ENCODE measurements around the gene RELN. TPM values are rescaled to one million over a fixed set of nuclear protein-coding genes. Genes with fewer than 3 reads are reported as not detected.

Gene RELN
- total and polyA plus RNA-seq, 9 of the 15 experiments (the other 6 are each of a cell fraction or from before 2014, with no cell fraction given): 12.9 to 43.2 (median 18.1) TPM

GRCh38 chr7:103919272-103919868, 70.1 kb downstream of the RELN start (continued):
- TF ChIP-seq MNT (conservative IDR thresholded peaks at IDR 0.05) (peak in 1 of 2 experiments; percentile 58; a peak in 3 of 4 replicates), SNAPC5 (CRISPR knock-in tag; IDR thresholded peaks at IDR 0.05) (no peak), ZSCAN29 (IDR thresholded peaks at IDR 0.05) (0 out of 2 replicates have a peak, but pooled peaks have one; percentile 11), CHAMP1 (IDR thresholded peaks at IDR 0.05) (peak; percentile 89), ZNF445 (CRISPR knock-in tag; IDR thresholded peaks at IDR 0.05; ENCODE audit: low read depth) (0 out of 2 replicates have a peak, but pooled peaks have one; percentile 62), L3MBTL2 (IDR thresholded peaks at IDR 0.05) (peak; percentile 72), USF1 (CRISPR knock-in tag; IDR thresholded peaks at IDR 0.05) (no peak), HMGXB4 (CRISPR knock-in tag; IDR thresholded peaks at IDR 0.05) (no peak), HNRNPH1 (optimal IDR thresholded peaks at IDR 0.05; ENCODE audit: low read depth, low read length) (no peak), ZNF395 (CRISPR knock-in tag; IDR thresholded peaks at IDR 0.05) (no peak; the same call in 1 of the 2 replicates), MBD1 (CRISPR knock-in tag; IDR thresholded peaks at IDR 0.05) (no peak), MTA3 (IDR thresholded peaks at IDR 0.05; ENCODE audit: borderline replicate concordance) (peak; percentile 83; the same call in 1 of the 2 replicates), CSDE1 (IDR thresholded peaks at IDR 0.05) (no peak), RCOR1 (IDR thresholded peaks at IDR 0.05; ENCODE audit: borderline replicate concordance in 1 of 2, low read depth in 2 of 2, low read length in 2 of 2) (peak in 1 of 2 experiments; percentile 89; a peak in 3 of 4 replicates), ZNF589 (CRISPR knock-in tag; IDR thresholded peaks at IDR 0.05; ENCODE audit: low read depth) (peak; percentile 83), MAFF (IDR thresholded peaks at IDR 0.05; ENCODE audit: low read length) (no peak), BACH1 (tag; IDR thresholded peaks at IDR 0.05) (0 out of 2 replicates have a peak, but pooled peaks have one; percentile 33)
